ENCODE measurements around the gene CRHR1.

Gene CRHR1

GRCh38 chr17:45839442-45839841, 55.3 kb downstream of the CRHR1 start:
- Histone ChIP-seq H3K27ac (ENCODE audit: extremely low read depth, low read depth, low read length) (no peak overlapping the region), H3K4me3 (ENCODE audit: low read depth, low read length) (no peak overlapping the region), H3K36me3 (ENCODE audit: control insufficient read depth in 2 of 2, insufficient read depth in 1 of 2, low read length in 2 of 2) (no peaks in the 10 kb centered on the region), H3K9me3 (ENCODE audit: control insufficient read depth, insufficient read depth, low read depth, low read length) (no peaks in the 10 kb centered on the region), H3K4me1 (ENCODE audit: control insufficient read depth, insufficient read depth, low read length) (no peaks in the 10 kb centered on the region)
- ChIA-PET POLR2A (no interaction called here), CTCF (interaction anchor here (1.4 to 4.5 kb wide), 2 partner anchors 13 to 199 kb away, joined by 10 to 25 read pairs; no protein-coding TSS in a partner anchor)
- TF ChIP-seq ZNF747 (tag by site-specific recombination; IDR thresholded peaks at IDR 0.05) (no peak), GLI4 (tag by site-specific recombination; IDR thresholded peaks at IDR 0.05) (no peak), ZNF324 (tag by site-specific recombination; IDR thresholded peaks at IDR 0.05) (no peak)

DNA sequence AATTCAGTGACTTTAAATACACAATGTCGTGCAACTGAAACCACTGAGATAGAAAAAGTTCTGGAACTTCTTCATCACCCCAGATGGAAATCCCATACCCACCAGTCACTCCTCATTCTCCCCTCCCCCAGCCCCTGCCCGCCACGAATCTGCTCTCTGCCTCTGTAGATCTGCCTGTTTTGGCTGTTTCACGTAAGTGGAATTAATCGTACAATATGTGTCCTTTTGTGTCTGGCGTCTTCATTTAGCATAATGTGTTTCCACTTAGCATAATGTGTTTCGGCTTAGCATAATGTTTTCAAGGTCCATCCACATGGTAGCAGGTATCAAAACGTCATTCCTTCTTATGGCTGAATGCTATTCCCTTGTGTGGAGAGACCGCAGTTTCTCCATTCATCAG, 57.1 kb downstream of the CRHR1 start:
- no peaks in the 10 kb centered on the region for H3K9me3 ChIP-seq (ENCODE audit: control insufficient read depth, insufficient read depth, low read depth, low read length)
- no peak overlapping the region for H3K27ac ChIP-seq (ENCODE audit: extremely low read depth, low read depth, low read length)
- H3K4me1 ChIP-seq (ENCODE audit: control insufficient read depth, insufficient read depth, low read length) = no peaks in the 10 kb centered on the region
- ChIA-PET POLR2A (no interaction called here), CTCF (interaction anchor here (1.2 to 4.5 kb wide), 4 partner anchors 9 to 201 kb away, joined by 4 to 25 read pairs (median 8); no protein-coding TSS in a partner anchor)
- H3K36me3 ChIP-seq (ENCODE audit: control insufficient read depth in 2 of 2, insufficient read depth in 1 of 2, low read length in 2 of 2) = no peaks in the 10 kb centered on the region
- TF ChIP-seq ZNF792 (tag by site-specific recombination; IDR thresholded peaks at IDR 0.05) (no peak), GLIS1 (tag by site-specific recombination; IDR thresholded peaks at IDR 0.05) (no peak), REPIN1 (tag by site-specific recombination; IDR thresholded peaks at IDR 0.05; ENCODE audit: low read depth) (no peak), ZNF544 (tag by site-specific recombination; IDR thresholded peaks at IDR 0.05) (no peak), ZNF514 (tag by site-specific recombination; IDR thresholded peaks at IDR 0.05) (no peak), ZNF626 (tag by site-specific recombination; IDR thresholded peaks at IDR 0.05) (no peak), ZBTB11 (tag by site-specific recombination; conservative IDR thresholded peaks at IDR 0.05; ENCODE audit: low read depth) (no peak), ZNF76 (tag by site-specific recombination; IDR thresholded peaks at IDR 0.05; ENCODE audit: borderline replicate concordance, low read depth) (no peak), ZNF24 (tag by site-specific recombination; IDR thresholded peaks at IDR 0.05) (no peak), AEBP2 (tag by site-specific recombination; IDR thresholded peaks at IDR 0.05; ENCODE audit: borderline replicate concordance) (no peak)
- no peak overlapping the region for H3K4me3 ChIP-seq (ENCODE audit: low read depth, low read length)

GRCh38 chr17:45841883-45842525, 57.9 kb downstream of the CRHR1 start:
- no peaks in the 10 kb centered on the region for H3K9me3 ChIP-seq (ENCODE audit: control insufficient read depth, insufficient read depth, low read depth, low read length)
- H3K4me3 ChIP-seq (ENCODE audit: low read depth, low read length) = no peak overlapping the region
- no peak for TF ChIP-seq ZBTB48 (tag by site-specific recombination; IDR thresholded peaks at IDR 0.05)
- TF ChIP-seq MYNN (tag by site-specific recombination; IDR thresholded peaks at IDR 0.05; ENCODE audit: borderline replicate concordance) = no peak
- no peak for TF ChIP-seq ZXDB (tag by site-specific recombination; IDR thresholded peaks at IDR 0.05)
- TF ChIP-seq, protein P1, sequence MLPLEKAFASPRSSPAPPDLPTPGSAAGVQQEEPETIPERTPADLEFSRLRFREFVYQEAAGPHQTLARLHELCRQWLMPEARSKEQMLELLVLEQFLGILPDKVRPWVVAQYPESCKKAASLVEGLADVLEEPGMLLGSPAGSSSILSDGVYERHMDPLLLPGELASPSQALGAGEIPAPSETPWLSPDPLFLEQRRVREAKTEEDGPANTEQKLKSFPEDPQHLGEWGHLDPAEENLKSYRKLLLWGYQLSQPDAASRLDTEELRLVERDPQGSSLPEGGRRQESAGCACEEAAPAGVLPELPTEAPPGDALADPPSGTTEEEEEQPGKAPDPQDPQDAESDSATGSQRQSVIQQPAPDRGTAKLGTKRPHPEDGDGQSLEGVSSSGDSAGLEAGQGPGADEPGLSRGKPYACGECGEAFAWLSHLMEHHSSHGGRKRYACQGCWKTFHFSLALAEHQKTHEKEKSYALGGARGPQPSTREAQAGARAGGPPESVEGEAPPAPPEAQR (tag by site-specific recombination; IDR thresholded peaks at IDR 0.05) = no peak
- no peak for TF ChIP-seq PBX3 (CRISPR knock-in tag; IDR thresholded peaks at IDR 0.05)
- ChIA-PET CTCF (interaction anchor here (0.7 to 4.5 kb wide), 5 partner anchors 10 to 420 kb away, joined by 3 to 25 read pairs (median 4); no protein-coding TSS in a partner anchor), POLR2A (interaction anchor here (0.6 kb wide), 1 partner anchor 1479 kb away, joined by 5 read pairs; no protein-coding TSS in a partner anchor)
- no peak overlapping the region for H3K27ac ChIP-seq (ENCODE audit: extremely low read depth, low read depth, low read length)
- no peaks in the 10 kb centered on the region for H3K36me3 ChIP-seq (ENCODE audit: control insufficient read depth in 2 of 2, insufficient read depth in 1 of 2, low read length in 2 of 2)
- H3K4me1 ChIP-seq (ENCODE audit: control insufficient read depth, insufficient read depth, low read length) = no peaks in the 10 kb centered on the region
